B cell (primary cell): ENCODE measurements around the gene C19orf33. TPM values are rescaled to one million over a fixed set of nuclear protein-coding genes. Genes with fewer than 3 reads are reported as not detected.

ENCODE experiments used
- ATAC-seq: fragments of 200-7000 bp; cut with Tn5 transposase; one replicate; pipeline ENCODE4 v1.10.0; 2021; ENCODE audit warnings: low read depth, mild to moderate bottlenecking, moderate number of reproducible peaks, moderate library complexity
- CTCF ChIA-PET: fragments of 350-600 bp; sonication (Branson Sonifier 250); formaldehyde crosslinking; loops from one replicate; lab custom pipeline; 2021; ENCODE audit warnings: antibody characterized with exemption, inconsistent platforms; lab: Charles Lee
- POLR2A ChIA-PET: fragments of 350-600 bp; sonication (Branson Sonifier 250); formaldehyde crosslinking; loops from one replicate; lab custom pipeline; 2021; ENCODE audit warnings: antibody characterized with exemption; lab: Charles Lee
- DNase-seq: peaks from one replicate; pipeline ENCODE4 v3.0.0; 2013
- H2AFZ ChIP-seq: 2 replicates; pipeline ENCODE4 v1.6.1; 2012; ENCODE audit warnings: mild to moderate bottlenecking, low read depth, low read length; ENCODE audit not compliant: insufficient read depth, poor library complexity, severe bottlenecking
- H3K27ac ChIP-seq, 2 donors: 1 replicate in 1 of 2; 2 replicates in 1 of 2; pipeline ENCODE4 v1.5.1; 2012 to 2013; ENCODE audit warnings: low read length in 2 of 2, mild to moderate bottlenecking in 2 of 2, moderate library complexity in 1 of 2
- H3K27me3 ChIP-seq, 4 experiments: fragments of 200-600 bp in 1 of 4; sonication (generic) in 1 of 4; replicated peaks in 1 of 4; 1 replicate in 2 of 4; 2 replicates in 2 of 4; pipeline versions ENCODE4 v1.6.1 to v1.7.0; 2013 to 2016; ENCODE audit warnings: low read length in 3 of 4, mild to moderate bottlenecking in 2 of 4, mixed read lengths in 1 of 4, moderate library complexity in 1 of 4; ENCODE audit not compliant: insufficient read depth in 4 of 4, control insufficient read depth in 3 of 4; ENCODE audit errors: control extremely low read depth in 1 of 4
- H3K36me3 ChIP-seq, 2 experiments: replicated peaks in 1 of 2; 1 replicate in 1 of 2; 2 replicates in 1 of 2; pipeline versions ENCODE4 v1.6.1 to v1.7.1; 2013; ENCODE audit warnings: low read length in 1 of 2; ENCODE audit not compliant: insufficient read depth in 2 of 2, control insufficient read depth in 1 of 2; ENCODE audit errors: control extremely low read depth in 1 of 2, extremely low read depth in 1 of 2
- H3K4me1 ChIP-seq, 2 donors: fragments of 200-600 bp in 1 of 2; sonication (generic) in 1 of 2; 1 replicate in 1 of 2; 2 replicates in 1 of 2; pipeline versions ENCODE4 v1.5.1 to v1.6.1; 2013 to 2017; ENCODE audit warnings: low read length in 2 of 2; ENCODE audit not compliant: control insufficient read depth in 2 of 2, insufficient read depth in 2 of 2
- H3K4me2 ChIP-seq: replicated peaks from 2 replicates; pipeline ENCODE3; 2012; ENCODE audit warnings: mild to moderate bottlenecking, low read depth, low read length; ENCODE audit not compliant: poor library complexity, severe bottlenecking
- H3K4me3 ChIP-seq, 5 experiments: fragments of 200-600 bp in 1 of 5; sonication (generic) in 1 of 5; 1 replicate in 3 of 5; 2 replicates in 2 of 5; pipeline versions ENCODE4 v1.5.1 to v1.7.0; 2011 to 2016; ENCODE audit warnings: low read length in 4 of 5, mild to moderate bottlenecking in 4 of 5, low read depth in 2 of 5, control low read depth in 1 of 5, moderate library complexity in 1 of 5; ENCODE audit not compliant: insufficient read depth in 1 of 5; ENCODE audit errors: control extremely low read depth in 1 of 5, extremely low read depth in 1 of 5
- H3K79me2 ChIP-seq: fragments of 200-600 bp; sonication (generic); one replicate; pipeline ENCODE4 v1.6.0; 2016; ENCODE audit warnings: low read length; ENCODE audit not compliant: control insufficient read depth, insufficient read depth
- H3K9ac ChIP-seq: fragments of 200-600 bp; sonication (generic); 2 replicates; pipeline ENCODE4 v1.6.1; 2017; ENCODE audit warnings: mild to moderate bottlenecking, low read length, moderate library complexity
- H3K9me3 ChIP-seq, 3 donors: one replicate each; pipeline versions ENCODE4 v1.6.1 to v1.7.1; 2013; ENCODE audit warnings: low read length in 2 of 3; ENCODE audit not compliant: control insufficient read depth in 2 of 3, insufficient read depth in 1 of 3; ENCODE audit errors: control extremely low read depth in 1 of 3
- H4K20me1 ChIP-seq: 2 replicates; pipeline ENCODE4 v1.6.0; 2012; ENCODE audit warnings: mild to moderate bottlenecking, low read length; ENCODE audit not compliant: insufficient read depth, control insufficient read depth, poor library complexity, severe bottlenecking
- H3K27ac Mint-ChIP-seq: one replicate; pipeline ENCODE4 v1.8.0; 2021; ENCODE audit warnings: mixed read lengths
- H3K27me3 Mint-ChIP-seq: one replicate; pipeline ENCODE4 v1.8.0; 2021; ENCODE audit warnings: mixed read lengths
- H3K4me1 Mint-ChIP-seq: one replicate; pipeline ENCODE4 v1.8.0; 2021; ENCODE audit warnings: mixed read lengths
- H3K4me3 Mint-ChIP-seq: one replicate; pipeline ENCODE4 v1.8.0; 2021; ENCODE audit warnings: mixed read lengths
- H3K9me3 Mint-ChIP-seq: one replicate; pipeline ENCODE4 v1.8.0; 2022; ENCODE audit warnings: mixed read lengths; ENCODE audit not compliant: insufficient read depth
- CTCF ChIP-seq: fragments of 200-600 bp; IDR thresholded peaks from one replicate; pipeline ENCODE4 v1.8.0; 2022; ENCODE audit warnings: antibody characterized with exemption, mild to moderate bottlenecking
- EZH2 ChIP-seq: IDR thresholded peaks from 2 replicates; pipeline ENCODE4 v1.6.1; 2012; ENCODE audit warnings: borderline replicate concordance, low read depth, mild to moderate bottlenecking, moderate library complexity, low read length; ENCODE audit not compliant: insufficient read depth, poor library complexity, severe bottlenecking
- WGBS: methylation state at CpG from one replicate; pipeline ENCODE4 v1.1.5; 2013; ENCODE audit warnings: missing lambda C conversion rate; ENCODE audit not compliant: insufficient coverage; 5-methylcytosine and 5-hydroxymethylcytosine counted together
- intact Hi-C: fragments of 100-400 bp; cut with micrococcal nuclease; formaldehyde crosslinking; loops from one replicate; pipeline ENCODE4 v1.10.0; 2022
- polyA plus RNA-seq: library from polyadenylated mRNA; depleted of rRNA; stranded (reverse); fragments of >200 nt; gene quantifications from 2 replicates; pipeline ENCODE4 v1.2.3, GENCODE V29; 2012
- total RNA-seq, 2 donors: library from RNA; stranded (reverse); fragments of 120-200 nt in 1 of 2; gene quantifications; 1 replicate in 1 of 2; 2 replicates in 1 of 2; pipeline versions ENCODE4 v1.2.3 to v1.2.4, GENCODE V29; 2013 to 2022

C19orf33 gene
- total and polyA plus RNA-seq, 2 donors (not counting 1 experiment from before 2014, with no cell fraction given): 1.2 TPM; not detected in 1

DNA sequence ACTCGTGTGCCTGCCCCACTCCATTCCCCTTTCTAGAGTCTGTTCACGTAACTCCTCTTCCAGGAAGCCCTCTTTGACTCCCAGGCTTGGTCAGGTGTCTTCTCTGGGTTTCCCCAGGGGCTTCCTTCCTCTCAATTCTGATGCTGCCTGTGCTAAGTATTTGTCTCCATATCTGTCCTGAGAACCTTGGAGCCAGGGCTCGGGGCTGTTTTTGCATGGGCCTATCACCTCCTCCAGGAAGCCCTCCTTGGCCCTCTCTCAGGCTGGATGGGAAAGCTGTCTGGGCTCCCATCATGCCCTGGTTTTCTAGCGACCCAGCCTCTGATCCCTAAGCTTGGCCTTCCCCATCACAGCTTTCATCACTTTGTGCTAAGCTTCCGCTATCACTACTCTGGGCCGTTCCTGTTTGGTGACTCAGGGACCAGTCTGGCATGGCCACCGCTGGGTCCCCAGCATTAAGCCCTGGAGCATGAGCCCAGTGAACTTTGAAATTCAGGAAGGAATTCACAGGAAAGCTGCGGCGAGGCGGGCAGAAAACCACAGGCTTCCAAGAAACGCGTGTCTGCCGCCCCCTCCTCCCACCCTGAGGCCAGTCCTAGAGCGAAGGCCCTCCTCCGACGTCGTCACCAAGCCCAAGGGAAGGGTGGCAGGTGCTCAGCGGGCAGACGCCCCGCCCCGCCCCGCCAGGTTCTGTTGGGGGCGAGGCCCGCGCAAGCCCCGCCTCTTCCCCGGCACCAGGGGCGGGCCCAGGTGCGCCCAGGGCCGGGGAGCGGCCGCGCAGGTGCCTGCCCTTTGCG, 40.2 kb upstream of the C19orf33 start:
- no peaks in the 10 kb centered on the region for H3K9me3 Mint-ChIP-seq
- peaks cover 39% of the 10 kb centered on the region for H3K79me2 ChIP-seq
- DNase-seq: peak; percentile 95
- CTCF ChIA-PET: interaction anchor here (0.9 to 3.2 kb wide), 6 partner anchors 9 to 72 kb away, joined by 3 to 23 read pairs (median 10); partner anchors contain the start of genes CATSPERG, KCNK6 and PPP1R14A
- H3K27me3 Mint-ChIP-seq: no peaks in the 10 kb centered on the region
- H3K27ac Mint-ChIP-seq: peak overlapping the region; percentile 99
- POLR2A ChIA-PET: interaction anchor here (0.6 to 2.5 kb wide), 9 partner anchors 8 to 597 kb away, joined by 3 to 13 read pairs (median 4); partner anchors contain the start of genes FAM98C, PPP1R14A, PSMD8 and SIPA1L3
- H3K4me3 ChIP-seq: peak overlapping the region in 4 of 5 experiments; percentile 67 to 87 (median 71)
- H4K20me1 ChIP-seq: no peaks in the 10 kb centered on the region
- H3K9ac ChIP-seq: peak overlapping the region; percentile 84
- H3K4me1 Mint-ChIP-seq: peaks cover 39% of the 10 kb centered on the region
- no peaks in the 10 kb centered on the region for H3K9me3 ChIP-seq
- peak overlapping the region; percentile 98 for H3K4me3 Mint-ChIP-seq
- peak overlapping the region; percentile 87 for H3K4me2 ChIP-seq
- H3K4me1 ChIP-seq: peaks cover 20 to 26% of the 10 kb centered on the region in 2 donors
- TF ChIP-seq CTCF: no peak
- TF ChIP-seq EZH2: no peak
- WGBS: 3% methylated on average over 34 of the region's 34 CpGs
- peak overlapping the region; percentile 83 to 98 for H3K27ac ChIP-seq
- intact Hi-C loops: loop anchor here (1.0 kb wide), 6 partner anchors 11 to 666 kb away; partner anchors contain the start of genes MRPS12, PSMD8 and SARS2
- H3K27me3 ChIP-seq: no peaks in the 10 kb centered on the region
- no peaks in the 10 kb centered on the region for H3K36me3 ChIP-seq
- ATAC-seq: peak; percentile 91
- H2AFZ ChIP-seq: peak overlapping the region; percentile 84
